Stimulated activated CD4-positive, alpha-beta T cell treated with anti-CD3 and anti-CD28 coated beads, Interleukin-4, amount 100 ng/mL, for 1 hour (primary cell): Measurements from ENCODE around the gene SOHLH1.

ENCODE experiments used
- DNase-seq: peaks from one replicate; pipeline ENCODE4 v3.0.0-alpha.2; 2020

Gene SOHLH1

DNA sequence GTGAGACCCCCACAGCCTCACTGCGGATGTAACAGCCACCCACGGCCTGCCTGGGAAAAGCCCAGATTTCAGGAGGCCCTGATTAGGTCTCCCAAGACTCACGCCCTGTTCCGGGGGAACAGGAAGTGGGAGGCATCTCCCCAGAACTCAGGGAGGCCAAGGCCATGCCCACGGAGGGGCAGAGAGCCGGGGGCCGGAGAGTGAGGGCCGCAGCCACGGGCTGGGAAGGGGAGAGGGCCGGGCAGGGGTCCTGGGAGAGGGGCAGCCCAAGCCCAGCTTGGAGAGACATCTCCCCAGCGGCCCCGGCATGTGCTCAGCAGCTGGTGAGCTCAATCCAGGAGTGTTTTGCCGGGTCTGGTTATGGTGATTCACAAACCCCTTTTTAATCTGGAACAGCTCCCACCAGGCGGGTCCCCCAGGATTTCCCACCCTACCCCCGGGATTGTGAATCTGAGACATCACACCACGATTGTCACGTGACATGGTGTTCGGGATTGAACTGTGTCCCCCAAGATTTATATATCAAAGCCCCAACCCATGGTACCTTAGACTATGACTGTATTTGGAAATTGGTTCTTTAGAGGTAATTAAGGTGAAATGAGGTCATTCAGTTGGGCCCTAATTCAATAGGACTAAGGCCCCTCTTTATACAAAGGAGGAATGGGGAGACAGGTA, 29.3 kb upstream of the SOHLH1 start:
- no peak for DNase-seq

DNA sequence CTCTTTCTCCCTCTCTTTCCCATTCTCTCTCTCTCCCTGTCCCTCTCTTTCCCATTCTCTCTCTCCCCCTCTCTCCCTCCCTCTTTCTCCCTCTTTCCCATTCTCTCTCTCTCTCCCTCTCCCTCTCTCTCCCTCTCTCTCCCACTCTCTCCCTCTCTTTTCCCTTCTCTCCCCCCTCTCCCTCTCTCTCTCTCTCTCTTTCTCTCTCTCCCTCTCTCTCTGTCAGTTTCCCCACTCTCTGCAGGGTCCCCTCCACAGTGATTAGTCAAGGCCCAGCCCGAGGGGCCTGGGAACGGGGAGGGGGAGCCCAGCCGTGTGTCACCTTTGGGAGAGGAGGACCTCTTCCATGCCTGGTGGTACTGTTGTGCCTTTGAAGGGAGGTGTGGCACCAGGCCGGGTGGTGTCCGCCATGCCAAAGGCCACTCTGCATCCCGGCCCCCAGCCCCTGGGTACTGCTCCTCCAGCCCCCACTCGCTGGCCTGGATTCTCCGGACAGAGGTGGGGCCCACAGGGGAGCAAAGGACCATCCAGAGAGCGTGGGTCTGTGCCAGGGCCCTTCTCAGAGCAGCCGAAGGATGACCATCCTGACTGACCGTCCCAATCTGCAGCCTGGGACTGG, 28.1 kb upstream of the SOHLH1 start:
- DNase-seq, result no peak

DNA sequence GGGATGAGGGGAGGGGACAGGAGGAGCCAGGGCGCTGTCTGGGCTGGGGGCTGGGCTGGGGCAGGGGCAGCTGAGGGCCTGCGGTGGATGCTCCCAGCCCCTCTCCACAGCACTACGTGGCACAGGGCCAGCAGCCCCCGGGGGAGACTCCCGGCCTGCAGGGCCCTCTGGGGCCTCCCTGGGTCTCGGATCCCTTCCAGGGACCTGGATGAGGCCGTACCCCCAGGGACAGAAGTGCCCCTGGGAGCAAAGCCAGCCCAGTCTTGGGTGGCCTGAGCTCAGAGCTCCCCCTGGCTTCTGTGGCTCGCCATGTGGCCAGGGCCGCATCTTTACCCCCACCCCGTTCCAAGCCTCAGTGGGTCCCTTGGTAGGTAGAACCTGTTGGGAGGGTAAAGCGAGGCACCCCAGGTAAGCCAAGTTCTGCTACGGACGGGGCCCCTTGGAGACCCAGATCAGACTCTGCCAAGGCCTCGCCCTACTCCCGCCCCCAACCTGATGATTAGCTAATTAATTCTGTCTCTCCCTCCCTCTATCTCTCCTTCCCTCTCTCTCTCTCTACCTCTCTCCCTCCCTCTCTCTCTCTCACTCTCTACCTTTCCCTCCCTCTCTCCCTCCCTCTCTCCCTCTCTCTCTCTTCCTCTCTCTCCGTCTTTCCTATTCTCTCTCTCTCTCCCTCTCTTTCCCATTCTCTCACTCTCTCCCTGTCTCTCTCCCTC, 27.0 kb upstream of the SOHLH1 start:
- no peak for DNase-seq

DNA sequence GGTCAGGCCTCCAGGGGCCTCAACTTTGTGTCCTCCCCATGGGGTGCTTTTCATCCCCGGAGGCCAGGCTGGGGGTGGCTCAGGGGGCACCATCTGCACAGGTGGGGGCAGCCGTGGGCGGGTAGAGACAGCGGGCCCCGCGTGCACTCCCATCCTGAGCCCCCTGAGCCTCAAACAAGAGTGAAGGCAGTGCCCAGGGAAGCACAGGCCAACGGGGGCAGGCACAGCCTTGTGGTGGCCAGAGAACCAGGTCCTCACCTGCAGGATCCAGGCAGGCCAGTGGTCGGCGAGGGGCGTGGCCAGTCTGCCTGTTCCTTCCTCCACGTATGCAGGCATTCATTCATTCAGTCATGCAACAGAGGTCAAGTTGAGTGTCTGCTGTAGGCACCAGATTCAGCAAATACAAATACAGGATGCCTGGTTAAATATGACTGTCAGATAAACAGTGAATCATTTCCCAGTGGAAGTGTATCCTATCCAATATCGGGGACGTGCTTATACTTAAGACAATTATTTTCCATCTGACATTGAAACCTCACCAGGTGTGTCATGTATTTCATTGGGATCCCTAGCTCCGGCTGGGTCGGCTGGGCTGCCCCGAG, 25.0 kb upstream of the SOHLH1 start:
- DNase-seq, result no peak

DNA sequence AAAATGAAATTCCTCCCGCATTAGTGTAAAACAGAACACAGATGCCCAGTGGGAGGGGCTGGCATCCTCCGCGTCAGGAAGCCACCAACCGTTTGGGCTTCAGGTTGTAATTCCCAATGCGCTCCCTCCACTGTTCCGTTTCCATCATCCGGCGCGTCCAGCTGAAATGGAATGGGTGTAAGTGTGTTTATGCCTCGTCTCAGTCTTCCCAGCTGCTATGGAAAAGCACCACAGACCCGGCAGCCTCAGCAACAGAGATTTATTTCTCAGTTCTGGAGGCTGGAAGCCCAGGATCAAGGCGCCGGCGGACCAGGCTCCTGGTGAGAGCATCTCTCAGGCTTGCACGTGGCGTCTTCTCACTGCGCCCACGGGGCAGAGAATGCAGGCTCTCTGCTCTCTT, 23.1 kb upstream of the SOHLH1 start:
- DNase-seq, result no peak

DNA sequence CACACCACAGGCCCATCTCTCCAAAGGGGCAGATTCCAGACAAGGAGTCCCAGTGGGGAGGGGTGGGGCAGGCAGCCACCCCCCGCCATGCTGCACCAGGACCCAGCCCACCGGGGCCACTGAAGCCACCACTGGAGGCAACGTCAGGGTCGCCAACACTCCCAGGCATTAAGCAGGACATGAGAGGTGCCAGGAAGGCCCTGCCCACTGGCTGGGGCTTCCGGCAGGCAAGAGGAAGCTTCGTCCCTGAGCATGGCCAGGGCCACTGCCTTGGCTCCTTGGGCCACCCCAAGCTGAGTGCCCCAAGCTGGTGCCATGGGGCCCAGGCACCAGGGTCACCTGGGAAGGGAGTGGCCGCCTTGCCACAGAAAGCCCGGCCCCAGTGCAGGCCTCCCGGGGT, 20.2 kb upstream of the SOHLH1 start:
- DNase-seq, result no peak

DNA sequence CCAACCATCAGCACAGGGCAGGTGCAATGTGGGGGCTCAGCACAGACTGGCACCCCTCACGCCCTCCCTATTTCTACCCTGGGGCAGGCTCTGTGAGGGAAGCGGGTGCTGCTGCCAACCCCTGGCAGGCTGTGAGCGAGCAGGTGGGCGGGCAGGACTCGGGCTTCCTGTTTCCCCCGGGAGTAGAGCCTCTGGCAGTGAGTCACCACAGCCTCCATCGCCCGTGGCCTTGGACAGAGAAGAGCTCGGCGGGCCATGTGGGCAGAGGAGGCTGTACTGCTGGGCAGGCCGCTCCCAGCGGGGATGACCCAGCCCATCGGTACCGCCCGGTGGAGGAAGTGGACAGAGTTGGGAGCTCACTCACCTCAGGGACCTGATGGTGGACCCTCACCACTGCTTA, 19.3 kb upstream of the SOHLH1 start:
- no peak for DNase-seq

DNA sequence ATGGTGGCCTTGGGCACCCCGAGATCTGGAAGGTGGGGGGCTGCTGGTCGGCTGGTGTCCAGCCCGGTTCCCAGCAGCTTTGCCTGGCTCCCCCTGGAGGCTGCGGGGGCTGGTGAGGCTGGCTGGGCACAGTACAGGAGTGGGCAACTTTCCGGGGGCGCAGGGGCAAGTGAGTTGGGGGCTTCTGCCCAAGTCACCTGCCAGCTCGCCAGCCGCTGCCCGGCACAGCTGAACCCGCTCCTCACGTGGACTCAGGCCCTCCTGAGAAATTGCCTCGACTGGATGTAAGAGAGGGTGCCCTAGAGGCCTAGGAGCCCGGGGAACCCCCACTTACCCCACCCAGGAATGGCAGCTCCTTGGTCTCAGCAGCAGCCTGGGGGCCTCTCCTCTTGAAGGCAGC, 18.1 kb upstream of the SOHLH1 start:
- DNase-seq, result no peak

DNA sequence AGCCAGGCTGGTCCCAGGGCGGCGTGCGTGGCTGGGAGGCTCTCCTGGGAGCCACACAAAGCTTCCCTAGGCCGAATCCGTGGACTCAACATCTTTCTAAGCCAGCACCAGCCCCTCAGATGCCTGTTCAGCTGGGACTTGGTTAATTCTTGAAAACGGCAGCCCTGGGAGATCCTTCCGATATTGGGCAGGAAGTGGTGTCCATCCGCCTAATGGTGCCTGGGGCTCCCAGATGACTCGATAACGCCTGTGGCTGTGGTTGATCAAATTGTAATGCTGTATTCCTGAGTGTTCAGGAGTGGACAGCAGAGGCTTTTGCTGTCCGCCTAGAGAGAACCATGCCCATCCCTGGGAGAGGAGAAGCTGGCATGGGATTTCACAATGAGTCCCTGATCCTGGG, 16.8 kb upstream of the SOHLH1 start:
- no peak for DNase-seq

DNA sequence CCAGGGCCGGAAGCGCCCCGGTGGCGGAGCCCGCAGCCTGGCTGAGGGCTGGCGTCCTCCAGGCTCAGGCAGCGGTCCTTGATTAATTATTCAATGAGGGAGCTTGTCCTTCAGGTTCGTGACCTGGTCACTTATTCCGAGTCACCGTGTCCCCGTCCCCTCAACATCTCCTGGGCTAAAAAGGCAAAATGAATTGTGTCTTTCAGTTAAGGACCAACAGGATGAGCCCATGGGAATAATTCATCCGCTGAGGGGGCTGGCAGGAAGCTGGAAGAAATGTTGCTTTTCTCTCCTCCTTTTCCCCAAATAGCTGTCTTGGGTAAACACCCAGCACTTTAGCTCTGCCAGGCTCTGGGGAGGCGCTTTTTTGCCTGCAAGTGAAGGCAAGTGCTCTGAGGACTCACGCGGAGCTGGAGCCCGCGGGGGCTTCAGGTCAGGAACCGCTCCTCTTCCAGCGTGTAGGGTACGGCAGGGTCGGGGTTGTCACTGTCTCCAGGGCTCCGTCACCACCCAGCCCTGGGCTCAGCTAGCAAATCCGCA, 15.8 kb upstream of the SOHLH1 start:
- no peak for DNase-seq

DNA sequence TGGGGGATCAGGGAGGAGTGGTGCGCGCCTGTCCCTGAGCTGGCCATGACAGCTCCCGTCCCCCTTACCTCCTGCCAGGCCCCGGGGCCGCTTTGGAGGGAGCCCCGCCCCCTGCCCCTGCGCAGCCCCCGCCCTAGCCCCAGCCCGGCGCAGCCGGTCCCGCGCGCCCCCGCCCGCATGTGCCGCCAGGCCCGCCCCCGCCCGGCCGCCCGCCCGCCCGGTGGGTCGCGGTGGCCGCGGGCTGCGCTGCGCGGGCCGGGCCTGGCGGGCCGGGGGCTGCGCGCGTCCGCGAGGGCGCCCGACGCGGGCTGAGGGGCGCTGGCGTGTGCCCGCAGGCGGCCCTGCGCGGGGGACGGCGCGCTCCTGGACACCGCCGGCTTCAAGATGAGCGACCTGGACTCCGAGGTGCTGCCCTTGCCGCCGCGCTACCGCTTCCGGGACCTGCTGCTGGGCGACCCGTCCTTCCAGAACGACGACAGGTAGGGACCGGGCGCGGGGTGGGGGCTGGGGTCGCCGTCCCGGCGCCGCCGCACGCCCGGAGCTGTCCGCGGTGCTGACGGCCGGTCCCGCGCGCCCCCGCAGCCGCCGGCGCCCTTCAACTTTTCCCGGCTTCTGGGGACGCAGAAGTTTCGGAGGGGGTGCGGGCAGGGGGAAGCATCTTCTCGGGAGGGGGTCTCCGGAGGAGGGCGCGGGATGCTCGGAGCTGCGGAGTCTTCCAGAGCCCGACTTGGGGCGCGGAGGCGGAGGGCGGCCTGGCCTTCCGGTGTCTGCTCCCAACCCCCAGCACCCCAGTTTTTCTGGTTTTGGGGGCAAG, 15.2 kb upstream of the SOHLH1 start:
- no peak for DNase-seq

DNA sequence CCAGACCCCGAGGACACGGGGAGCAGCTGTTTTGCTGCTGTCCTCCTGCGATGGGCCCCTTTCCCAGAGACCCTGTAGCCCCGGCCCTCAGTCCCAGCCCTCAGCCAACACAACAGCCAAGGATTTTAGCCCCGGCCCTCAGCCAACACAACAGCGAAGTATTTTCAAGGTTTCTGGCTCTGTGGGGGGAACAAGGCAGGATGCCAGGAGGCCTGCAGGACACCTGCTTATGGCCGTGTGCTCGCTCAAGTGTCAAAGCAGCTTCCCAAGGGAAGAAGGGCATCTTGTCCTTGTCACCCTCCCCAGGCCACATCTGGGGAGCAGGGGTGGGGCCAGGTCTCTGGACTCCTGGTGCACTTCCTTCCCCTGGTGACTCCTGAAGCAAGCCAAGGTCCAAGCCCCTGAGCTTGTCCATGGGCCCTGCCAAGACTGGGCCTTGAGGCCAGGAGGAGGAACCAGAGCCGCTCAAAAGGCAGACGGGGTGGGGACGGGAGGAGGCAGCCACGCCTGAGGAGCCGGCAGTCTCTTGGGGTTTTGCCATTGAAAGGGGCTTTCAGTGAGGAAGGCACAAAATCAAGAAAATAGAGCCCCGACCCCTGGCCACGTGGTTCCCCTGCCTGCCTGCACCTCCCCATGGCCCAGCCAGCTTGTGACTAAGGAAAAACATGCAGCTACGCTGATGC, 13.5 kb upstream of the SOHLH1 start:
- no peak for DNase-seq

DNA sequence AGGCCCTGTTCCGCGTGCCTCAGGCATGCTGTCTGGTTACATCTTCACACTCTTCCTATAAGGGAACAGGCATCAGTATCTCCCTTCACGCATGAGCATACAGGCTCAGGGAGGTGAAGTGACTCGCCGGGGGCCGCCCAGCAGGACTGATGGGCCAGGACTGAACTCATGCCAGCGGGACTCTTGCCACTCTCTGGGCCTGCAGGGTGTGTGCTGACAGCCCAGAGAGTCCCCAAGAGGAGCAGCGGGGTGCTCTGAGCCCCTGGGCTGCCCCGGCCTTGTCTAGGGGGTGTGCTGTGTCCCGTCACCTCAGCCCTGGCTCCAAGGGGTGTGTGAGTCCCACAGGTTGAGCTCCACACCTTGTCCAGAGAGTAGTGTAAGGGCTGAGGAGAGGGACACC, 12.6 kb upstream of the SOHLH1 start:
- DNase-seq, result no peak

DNA sequence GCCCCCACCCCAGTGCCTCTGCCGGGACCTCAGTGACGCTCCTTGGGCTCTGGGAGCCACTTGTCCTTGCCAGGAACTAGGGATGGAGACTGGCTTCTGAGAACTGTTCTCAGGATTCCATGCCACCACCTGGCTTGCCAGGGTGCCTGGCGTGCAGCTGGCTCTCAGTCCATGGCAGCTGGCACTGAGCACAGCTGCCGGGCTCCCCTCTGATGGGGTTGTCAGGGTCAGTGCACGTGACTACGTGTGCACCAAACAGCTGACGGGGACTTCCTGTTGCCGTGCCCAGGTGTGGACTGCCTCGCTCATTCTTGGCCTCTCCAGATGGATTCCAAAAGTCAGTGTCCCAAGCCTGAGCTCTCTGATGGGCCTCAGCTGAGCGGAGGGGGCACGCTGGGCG, 12.1 kb upstream of the SOHLH1 start:
- no peak for DNase-seq

DNA sequence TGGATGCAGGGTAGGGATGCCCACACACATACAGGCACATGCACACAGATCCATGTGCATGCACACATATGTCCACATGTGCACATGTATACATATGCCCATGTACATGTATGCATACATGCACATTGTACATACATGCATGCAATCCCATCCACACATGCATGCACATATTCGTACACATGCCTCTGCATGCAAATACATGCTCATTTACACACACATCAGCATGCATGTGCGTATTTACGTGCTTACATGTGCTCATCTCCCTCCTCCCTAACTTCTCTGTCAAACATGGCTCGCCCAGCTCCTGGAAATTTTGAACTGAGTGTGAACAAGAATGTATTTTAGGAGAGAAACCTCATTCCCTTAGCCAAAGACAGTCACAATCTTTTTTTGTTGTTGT, 8.9 kb upstream of the SOHLH1 start:
- no peak for DNase-seq

DNA sequence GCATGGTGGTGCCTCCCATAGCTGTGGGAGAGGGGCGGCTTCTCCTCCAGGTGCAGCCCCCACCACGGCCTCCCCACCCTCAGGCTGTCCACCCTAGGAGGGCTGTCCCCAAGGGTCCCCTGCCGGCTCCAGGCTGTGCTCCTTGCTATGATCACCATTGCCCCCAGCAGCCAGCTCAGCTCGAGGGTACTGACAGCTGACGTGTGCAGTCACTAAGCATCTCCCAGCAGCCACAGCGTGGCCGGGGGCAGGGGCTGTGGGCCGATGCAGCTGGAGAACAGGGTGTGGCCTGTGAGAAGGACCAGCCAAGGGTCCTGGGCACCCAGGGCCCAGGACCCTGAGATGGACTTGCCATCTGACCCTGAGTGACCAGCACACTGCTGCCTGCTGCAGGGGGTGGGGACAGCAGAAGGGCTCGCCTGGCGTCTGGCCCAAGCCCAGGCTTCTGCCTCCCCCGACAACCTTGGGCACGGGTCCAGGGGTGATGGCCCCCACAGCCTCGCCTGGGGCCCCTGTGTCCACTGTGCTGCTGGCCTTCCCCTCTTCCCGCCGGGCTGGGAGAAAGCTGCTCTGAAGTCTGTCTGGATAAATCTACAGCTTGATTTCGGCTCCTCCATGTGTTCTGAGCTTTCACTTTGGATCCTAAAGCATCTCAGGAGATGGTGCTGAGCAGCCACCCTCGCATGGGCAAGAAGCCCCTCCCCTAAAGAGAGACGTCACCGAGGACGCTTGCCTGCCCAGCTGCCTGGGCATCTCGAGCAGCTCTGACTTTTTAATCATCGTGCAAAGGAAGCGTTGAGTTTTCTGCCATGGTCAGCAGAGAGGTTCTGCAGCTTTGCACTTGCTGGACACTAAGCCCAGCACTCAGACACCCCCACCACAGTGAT, 8.2 kb upstream of the SOHLH1 start:
- DNase-seq, result no peak

DNA sequence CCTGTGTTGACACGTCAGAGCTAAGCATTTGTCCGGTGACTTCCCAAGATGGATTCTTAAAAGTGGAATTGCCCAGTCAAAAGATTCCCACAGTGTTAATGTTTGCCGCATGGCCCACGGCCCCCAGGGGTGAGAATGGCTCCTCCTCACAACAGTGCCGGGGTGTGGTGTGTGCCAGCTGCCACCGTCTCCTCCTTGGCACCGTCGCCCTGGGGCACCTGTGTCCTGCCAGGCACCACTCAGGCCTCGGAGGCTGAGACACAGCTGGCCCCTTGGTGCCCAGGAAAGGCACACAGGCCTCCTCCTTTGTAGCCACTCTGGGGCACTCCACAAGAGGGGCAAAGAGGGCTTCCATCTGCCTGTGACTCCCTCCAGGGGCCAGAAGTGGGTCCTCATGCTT, 7.0 kb upstream of the SOHLH1 start:
- no peak for DNase-seq

DNA sequence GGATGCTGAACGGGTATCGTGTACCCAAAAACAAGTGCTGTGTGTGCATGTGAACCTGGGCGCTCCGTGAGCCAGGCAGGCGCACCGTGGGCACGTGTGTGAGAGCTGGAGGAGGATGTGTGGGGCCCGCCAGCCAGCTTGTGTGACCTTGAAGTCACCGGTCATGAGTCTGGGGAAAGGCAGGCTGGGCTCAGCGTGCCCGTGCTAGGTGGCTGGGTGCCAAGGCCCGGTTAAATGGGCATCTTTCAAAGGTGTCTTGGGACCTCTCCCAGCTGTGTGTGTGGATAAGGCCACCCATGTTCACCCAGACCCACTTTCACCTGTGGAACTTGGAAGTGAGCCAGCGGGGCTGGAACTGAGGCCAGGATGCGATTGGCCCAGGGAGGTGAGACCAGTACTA, 6.1 kb upstream of the SOHLH1 start:
- DNase-seq, result no peak

DNA sequence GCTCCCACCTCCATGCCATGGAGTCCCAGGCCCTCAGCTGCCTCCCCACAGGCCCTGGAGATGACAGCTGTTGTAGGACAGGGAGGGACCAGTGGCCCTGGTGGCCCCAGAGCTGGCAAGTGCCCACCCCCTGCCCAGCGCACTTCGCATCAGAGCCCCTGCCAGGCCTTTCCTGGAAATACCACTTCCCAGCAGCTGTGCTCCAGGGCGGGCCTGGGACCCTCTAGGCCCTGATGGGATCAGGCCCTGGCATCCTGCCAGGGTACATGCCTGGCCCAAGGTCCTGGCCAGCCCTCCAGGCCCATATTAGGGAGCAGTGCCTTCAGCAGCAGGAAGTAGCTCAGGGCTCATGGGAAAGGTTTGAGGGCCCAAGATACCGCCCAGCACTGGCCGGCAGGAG, 5.2 kb upstream of the SOHLH1 start:
- DNase-seq, result no peak

DNA sequence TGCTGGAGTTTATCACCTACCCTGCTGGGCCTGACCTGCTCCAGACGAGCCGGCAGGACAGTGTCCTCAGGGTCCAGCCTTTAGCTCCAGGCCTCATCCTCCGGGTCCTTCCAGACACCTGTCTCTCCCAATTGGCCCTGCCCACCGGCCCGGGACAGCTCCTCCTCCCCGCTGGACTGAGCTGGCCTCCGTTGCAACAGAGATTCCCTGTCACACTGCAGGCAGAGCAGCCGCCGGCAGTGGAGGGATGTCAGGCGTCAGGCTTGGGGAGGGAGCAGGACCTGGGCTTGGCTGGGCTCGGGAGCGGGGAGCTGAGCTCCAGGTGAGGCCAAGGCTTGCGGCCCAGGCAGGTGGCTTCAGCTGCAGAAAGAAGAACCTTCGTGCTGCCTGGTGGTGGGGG, 4.4 kb upstream of the SOHLH1 start:
- DNase-seq, result no peak
